Neural crest cell (in vitro differentiated cells): ENCODE results near the gene ARMH4. TPM values are rescaled to one million over a fixed set of nuclear protein-coding genes. Genes with fewer than 3 reads are reported as not detected.

Experiments
- DNase-seq: peaks from one replicate; pipeline ENCODE4 v3.0.0; 2021; ENCODE audit warnings: low read depth, mixed read lengths, low spot score
- H3K27ac Mint-ChIP-seq: one replicate; pipeline ENCODE4 v1.8.0; 2021; ENCODE audit warnings: mild to moderate bottlenecking, mixed read lengths; ENCODE audit not compliant: unreplicated experiment
- H3K27me3 Mint-ChIP-seq: 2 replicates; pipeline ENCODE4 v1.8.0; 2021; ENCODE audit warnings: low read depth, mild to moderate bottlenecking, mixed read lengths
- H3K36me3 Mint-ChIP-seq: 2 replicates; pipeline ENCODE4 v1.8.0; 2021; ENCODE audit warnings: low read depth, mild to moderate bottlenecking, mixed read lengths
- H3K4me1 Mint-ChIP-seq: 2 replicates; pipeline ENCODE4 v1.8.0; 2021; ENCODE audit warnings: mixed read lengths
- H3K4me3 Mint-ChIP-seq: one replicate; pipeline ENCODE4 v1.8.0; 2021; ENCODE audit warnings: mild to moderate bottlenecking, mixed read lengths
- H3K9me3 Mint-ChIP-seq: 2 replicates; pipeline ENCODE4 v1.8.0; 2021; ENCODE audit warnings: mixed read lengths
- total RNA-seq: library from RNA; stranded (reverse); gene quantifications from 2 replicates; pipeline ENCODE4 v1.2.1, GENCODE V29; 2021
- TF ChIP-seq, protein P1 (sequence below): fragments of 200-600 bp; sonication (generic); conservative IDR thresholded peaks from 2 replicates; pipeline ENCODE4 v1.5.0; 2021; ENCODE audit warnings: antibody characterized with exemption, mild to moderate bottlenecking

ARMH4 gene
- total RNA-seq, 1 donor from 2014 or later, result 36.2 TPM

DNA sequence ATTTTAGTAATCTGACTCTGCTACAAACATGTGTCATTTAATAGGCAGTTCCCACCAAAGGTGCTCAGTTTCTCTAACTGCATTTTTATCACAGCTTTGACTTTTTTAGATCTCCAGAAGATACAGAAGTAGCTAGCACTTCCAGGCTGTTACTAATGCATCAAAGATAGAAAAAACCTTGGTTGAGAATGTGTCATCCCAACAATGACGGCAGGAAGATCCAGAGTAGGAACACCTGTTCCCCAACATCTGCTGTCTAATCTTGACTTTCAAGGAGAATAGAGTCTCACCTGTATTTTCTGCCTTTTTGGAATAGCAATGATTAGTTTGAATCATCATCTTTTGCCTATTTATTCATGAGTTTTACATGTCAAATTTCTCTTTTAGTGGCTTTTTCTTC lies 45.0 kb downstream of the ARMH4 start:
- Mint-ChIP-seq H3K27me3 (no peaks in the 10 kb centered on the region), H3K4me3 (no peak overlapping the region), H3K27ac (no peak overlapping the region), H3K9me3 (no peaks in the 10 kb centered on the region), H3K36me3 (no peaks in the 10 kb centered on the region), H3K4me1 (no peaks in the 10 kb centered on the region)
- no peak for DNase-seq
- TF ChIP-seq, protein P1, sequence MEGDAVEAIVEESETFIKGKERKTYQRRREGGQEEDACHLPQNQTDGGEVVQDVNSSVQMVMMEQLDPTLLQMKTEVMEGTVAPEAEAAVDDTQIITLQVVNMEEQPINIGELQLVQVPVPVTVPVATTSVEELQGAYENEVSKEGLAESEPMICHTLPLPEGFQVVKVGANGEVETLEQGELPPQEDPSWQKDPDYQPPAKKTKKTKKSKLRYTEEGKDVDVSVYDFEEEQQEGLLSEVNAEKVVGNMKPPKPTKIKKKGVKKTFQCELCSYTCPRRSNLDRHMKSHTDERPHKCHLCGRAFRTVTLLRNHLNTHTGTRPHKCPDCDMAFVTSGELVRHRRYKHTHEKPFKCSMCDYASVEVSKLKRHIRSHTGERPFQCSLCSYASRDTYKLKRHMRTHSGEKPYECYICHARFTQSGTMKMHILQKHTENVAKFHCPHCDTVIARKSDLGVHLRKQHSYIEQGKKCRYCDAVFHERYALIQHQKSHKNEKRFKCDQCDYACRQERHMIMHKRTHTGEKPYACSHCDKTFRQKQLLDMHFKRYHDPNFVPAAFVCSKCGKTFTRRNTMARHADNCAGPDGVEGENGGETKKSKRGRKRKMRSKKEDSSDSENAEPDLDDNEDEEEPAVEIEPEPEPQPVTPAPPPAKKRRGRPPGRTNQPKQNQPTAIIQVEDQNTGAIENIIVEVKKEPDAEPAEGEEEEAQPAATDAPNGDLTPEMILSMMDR, result no peak

DNA sequence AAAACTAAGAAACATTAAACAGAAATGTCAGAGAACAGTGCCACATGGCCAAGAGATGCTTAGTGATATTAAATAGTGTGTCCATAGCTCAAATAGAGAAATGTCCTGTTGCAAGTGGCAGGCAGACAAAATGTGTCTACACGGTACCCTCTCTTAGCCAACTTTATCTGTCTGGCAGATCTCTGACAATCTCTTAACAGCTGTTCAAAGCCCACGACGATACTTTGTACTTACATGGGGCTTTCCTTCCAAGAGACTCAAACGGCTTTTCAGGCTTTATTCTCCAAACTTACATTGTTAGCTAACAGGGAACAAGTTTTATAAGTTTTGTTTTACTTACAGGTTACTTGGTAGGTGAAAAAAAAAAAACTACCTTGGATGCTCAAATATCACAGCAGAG lies 45.6 kb downstream of the ARMH4 start:
- H3K9me3 Mint-ChIP-seq, result no peaks in the 10 kb centered on the region

DNA sequence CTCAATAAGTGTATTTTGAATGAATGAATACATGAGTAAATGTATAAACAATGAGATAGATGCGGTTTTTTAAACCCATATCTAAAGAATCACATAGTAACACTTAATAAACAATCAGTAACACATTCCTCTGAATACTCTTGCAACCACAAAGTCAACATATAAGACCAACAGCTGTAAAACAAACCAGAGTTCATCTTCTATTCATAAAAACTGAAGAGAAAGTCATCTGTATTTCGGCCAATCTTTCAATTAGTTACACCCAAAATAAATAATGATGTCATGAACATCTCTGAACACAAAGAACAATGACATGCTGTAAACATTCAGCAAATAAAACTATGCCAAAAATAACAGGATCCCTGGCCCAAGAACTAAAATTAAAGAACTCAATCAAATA lies 47.2 kb downstream of the ARMH4 start:
- TF ChIP-seq, protein P1, result no peak
- no peak for DNase-seq
- Mint-ChIP-seq H3K36me3 (no peaks in the 10 kb centered on the region), H3K27me3 (no peaks in the 10 kb centered on the region), H3K27ac (no peak overlapping the region), H3K4me1 (no peaks in the 10 kb centered on the region), H3K9me3 (no peaks in the 10 kb centered on the region), H3K4me3 (no peak overlapping the region)

More for the DNA sequence above, 45.6 kb downstream of the ARMH4 start:
- Mint-ChIP-seq H3K36me3 (no peaks in the 10 kb centered on the region), H3K27ac (no peak overlapping the region), H3K27me3 (no peaks in the 10 kb centered on the region), H3K4me3 (no peak overlapping the region), H3K4me1 (no peaks in the 10 kb centered on the region)
- TF ChIP-seq, protein P1, result no peak
- no peak for DNase-seq

DNA sequence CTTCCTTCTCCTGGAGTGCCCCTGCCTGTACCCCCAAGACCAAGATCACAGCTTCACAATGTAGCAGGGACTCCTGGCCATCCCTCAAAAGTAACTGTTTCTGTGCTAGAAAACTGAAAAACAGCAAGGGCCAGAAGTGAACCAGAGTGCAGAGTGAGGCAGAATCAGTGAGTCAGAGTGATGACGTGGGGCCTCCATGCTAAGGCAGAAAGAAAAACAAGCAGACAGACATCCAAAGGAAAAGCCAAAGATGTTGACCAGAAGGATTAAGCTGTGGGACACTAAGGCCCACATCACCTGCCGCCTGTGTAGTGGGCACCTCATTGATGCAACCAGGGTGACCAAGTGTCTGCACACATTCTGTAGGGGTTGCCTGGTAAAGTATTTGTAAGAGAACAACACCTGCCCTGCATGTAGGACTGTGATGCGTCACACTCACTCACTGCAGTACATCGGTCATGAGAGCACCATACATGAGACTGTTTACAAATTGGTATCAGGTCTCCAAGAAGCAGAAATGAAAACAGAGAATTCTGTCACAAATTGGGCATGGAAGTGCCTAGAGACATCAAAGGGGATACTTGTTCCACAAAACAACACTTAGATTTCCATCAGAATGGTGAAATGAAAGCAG lies 51.2 kb downstream of the ARMH4 start:
- Mint-ChIP-seq H3K4me1 (no peaks in the 10 kb centered on the region), H3K9me3 (no peaks in the 10 kb centered on the region), H3K4me3 (no peak overlapping the region), H3K27me3 (no peaks in the 10 kb centered on the region), H3K27ac (no peak overlapping the region), H3K36me3 (peaks cover 2% of the 10 kb centered on the region)
- TF ChIP-seq, protein P1, result no peak
- no peak for DNase-seq

DNA sequence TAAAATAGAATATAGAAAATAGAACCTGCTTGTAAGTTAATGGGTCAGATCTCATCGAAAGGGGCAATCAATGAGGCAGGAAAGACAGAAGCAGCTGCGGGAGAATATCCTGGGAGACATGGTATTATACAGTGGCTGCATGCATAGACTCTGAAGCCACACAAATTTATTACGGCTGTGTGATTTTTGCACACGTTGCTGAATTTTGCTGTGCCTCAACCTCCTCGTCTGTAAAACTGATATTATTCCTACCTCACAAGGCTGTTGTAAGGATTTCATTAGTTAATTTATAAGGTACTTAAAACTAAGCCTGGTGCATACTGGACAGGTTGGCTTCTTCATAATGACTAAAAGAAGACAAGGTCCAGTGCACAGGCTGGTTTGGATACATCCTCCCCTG lies 52.3 kb downstream of the ARMH4 start:
- Mint-ChIP-seq H3K27ac (no peak overlapping the region), H3K36me3 (peaks cover 2% of the 10 kb centered on the region), H3K4me3 (no peak overlapping the region), H3K27me3 (no peaks in the 10 kb centered on the region), H3K4me1 (no peaks in the 10 kb centered on the region), H3K9me3 (no peaks in the 10 kb centered on the region)
- no peak for DNase-seq
- TF ChIP-seq, protein P1, result no peak
